ENCODE data around the gene YIPF1.

The YIPF1 gene

GRCh38 chr1:53807916-53808315 is 81.7 kb downstream of the YIPF1 start:
- no peak for TF ChIP-seq CTCF (IDR thresholded peaks at IDR 0.05)
- H3K4me3 ChIP-seq: no peak overlapping the region
- no peak for DNase-seq (ENCODE audit: low spot score)
- no peak overlapping the region for H3K27ac ChIP-seq

GRCh38 chr1:53804791-53805505 is 84.6 kb downstream of the YIPF1 start:
- TF ChIP-seq CTCF (IDR thresholded peaks at IDR 0.05): no peak
- Histone ChIP-seq H3K4me3 (no peak overlapping the region), H3K27ac (no peak overlapping the region)
- DNase-seq (ENCODE audit: low spot score): no peak

- Histone ChIP-seq H3K27ac (no peak overlapping the region), H3K4me3 (no peak overlapping the region)
- DNase-seq (ENCODE audit: low spot score): no peak
- no peak for TF ChIP-seq CTCF (IDR thresholded peaks at IDR 0.05)
These were observed 85.4 kb downstream of the YIPF1 start for GRCh38 chr1:53804181-53804580.

Data from coronary artery (tissue), 2 donors.